GM12801 (cell line): Measurements from ENCODE around the gene PDGFC.

ENCODE experiments used
- TF ChIP-seq, protein P1 (sequence below): IDR thresholded peaks from one replicate; pipeline ENCODE4 v1.5.1; 2011; ENCODE audit warnings: control low read depth; ENCODE audit not compliant: insufficient read length; ENCODE audit errors: extremely low read depth

Gene PDGFC

DNA sequence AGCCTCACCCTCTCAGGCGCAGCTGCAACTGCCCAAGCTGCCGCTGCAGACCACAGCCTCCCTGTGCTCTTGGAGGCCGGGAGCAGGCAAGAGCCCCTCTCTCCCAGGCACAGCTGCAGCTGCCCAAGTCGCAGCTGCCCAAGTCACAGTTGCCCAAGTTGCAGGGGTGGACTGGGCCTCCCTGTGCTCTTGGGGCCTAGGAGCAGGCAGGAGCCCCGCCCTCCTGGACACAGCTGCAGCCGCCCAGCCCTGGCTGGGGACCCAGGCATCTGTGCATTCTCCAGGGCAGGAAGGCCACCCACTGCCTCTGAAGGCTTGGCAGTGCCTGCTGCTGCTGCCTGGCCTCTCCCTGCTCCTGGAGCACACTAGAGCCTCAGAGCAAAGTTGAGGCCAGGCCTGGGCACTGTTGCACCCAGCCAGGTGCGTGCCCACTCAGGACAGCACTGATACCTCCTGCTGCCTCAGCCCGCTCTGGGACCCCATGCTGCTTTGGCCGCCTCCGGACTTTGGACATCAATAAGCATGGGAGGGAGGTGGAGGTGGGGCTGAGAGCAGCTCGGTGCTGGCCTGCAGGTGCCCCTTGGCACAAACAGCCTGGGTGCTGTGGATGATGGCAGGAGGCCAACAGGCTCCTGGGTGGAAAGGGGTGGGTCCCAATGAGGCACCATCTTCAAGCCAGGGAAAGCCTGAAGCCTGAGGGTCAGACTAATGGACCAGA lies 247.5 kb downstream of the PDGFC start:
- TF ChIP-seq, protein P1, sequence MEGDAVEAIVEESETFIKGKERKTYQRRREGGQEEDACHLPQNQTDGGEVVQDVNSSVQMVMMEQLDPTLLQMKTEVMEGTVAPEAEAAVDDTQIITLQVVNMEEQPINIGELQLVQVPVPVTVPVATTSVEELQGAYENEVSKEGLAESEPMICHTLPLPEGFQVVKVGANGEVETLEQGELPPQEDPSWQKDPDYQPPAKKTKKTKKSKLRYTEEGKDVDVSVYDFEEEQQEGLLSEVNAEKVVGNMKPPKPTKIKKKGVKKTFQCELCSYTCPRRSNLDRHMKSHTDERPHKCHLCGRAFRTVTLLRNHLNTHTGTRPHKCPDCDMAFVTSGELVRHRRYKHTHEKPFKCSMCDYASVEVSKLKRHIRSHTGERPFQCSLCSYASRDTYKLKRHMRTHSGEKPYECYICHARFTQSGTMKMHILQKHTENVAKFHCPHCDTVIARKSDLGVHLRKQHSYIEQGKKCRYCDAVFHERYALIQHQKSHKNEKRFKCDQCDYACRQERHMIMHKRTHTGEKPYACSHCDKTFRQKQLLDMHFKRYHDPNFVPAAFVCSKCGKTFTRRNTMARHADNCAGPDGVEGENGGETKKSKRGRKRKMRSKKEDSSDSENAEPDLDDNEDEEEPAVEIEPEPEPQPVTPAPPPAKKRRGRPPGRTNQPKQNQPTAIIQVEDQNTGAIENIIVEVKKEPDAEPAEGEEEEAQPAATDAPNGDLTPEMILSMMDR: no peak

DNA sequence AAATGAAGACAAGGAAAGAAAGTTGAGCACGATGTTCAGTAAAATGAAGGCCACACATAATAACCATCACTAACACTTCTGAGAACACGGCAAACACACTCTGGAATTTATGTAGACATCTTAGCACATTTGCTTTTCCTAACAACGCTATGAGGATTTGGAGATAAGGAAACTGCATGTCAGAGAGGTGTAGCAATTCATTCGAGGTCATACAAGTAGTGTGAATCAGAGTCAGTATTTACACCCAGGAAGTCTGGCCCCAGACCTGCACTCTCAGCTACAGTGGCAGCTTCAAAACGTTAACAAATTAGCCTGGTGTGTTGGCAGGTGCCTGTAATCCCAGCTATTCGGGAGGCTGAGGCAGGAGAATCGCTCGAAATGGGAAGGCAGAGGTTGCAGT lies 253.4 kb downstream of the PDGFC start:
- TF ChIP-seq, protein P1: no peak

DNA sequence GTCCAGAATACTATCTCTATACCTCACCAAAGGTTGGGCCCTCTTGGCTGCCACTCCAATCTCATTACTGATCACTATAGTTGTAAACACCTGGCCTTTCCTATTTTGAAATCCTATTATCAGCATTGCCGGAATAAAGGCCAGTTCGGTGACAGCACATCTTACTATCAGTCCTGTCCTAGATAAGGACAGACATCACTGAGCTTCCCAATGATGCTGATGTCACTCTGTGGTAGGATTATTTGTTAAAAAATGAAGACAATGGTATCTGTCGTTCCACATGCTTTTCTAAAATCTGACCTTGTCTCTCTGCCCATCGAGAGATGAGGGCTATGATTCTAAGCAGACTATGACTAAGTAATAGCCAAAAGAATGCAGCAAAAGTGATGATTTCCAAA lies 260.4 kb downstream of the PDGFC start:
- TF ChIP-seq, protein P1: no peak
